ENCODE data around the gene FGF8. TPM values are rescaled to one million over a fixed set of nuclear protein-coding genes. Genes with fewer than 3 reads are reported as not detected.
"Not testable (repeated sequence)": the region's sequence is repeated elsewhere in the genome, so short reads cannot be mapped to it uniquely, and the experiment has no call there.

FGF8 gene
- total RNA-seq, 4 donors from 2014 or later, result not detected

DNA sequence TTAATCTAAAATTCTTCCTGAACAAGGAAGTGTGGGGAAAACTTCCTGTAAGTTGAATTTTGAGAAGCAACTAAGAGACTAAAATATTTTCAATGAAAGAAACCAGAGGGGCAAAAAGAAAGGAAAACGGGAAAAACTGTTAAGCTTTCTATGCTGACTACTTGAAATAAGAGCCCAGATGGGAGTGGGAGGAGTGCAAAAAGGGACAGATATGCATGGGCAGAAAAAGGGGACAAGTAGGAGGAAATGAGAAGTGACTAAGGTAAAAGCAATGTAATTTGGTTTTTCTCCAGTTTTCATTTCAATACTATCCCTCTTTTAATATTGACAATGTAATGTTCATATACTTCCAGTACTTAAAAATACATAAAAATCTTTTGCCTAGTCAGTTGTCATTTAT is 31.2 kb upstream of the FGF8 start:
- Histone ChIP-seq H3K4me3 (no peak overlapping the region), H3K9me3 (no peaks in the 10 kb centered on the region), H3K27me3 (no peaks in the 10 kb centered on the region), H3K27ac (no peak overlapping the region), H3K36me3 (peaks cover 4 to 97% (median 31%) of the 10 kb centered on the region in 3 donors), H3K4me1 (peaks cover 0 to 27% (median 0%) of the 10 kb centered on the region in 4 donors)
- WGBS, 2 donors, result 45 to 53% methylated on average over 1 of the region's 1 CpG
- DNase-seq (ENCODE audit: low spot score in 2 of 2), result no peak
- TF ChIP-seq EP300 (IDR thresholded peaks at IDR 0.05), result no peak
- no peak for TF ChIP-seq POLR2A (IDR thresholded peaks at IDR 0.05)
- TF ChIP-seq, protein P1, sequence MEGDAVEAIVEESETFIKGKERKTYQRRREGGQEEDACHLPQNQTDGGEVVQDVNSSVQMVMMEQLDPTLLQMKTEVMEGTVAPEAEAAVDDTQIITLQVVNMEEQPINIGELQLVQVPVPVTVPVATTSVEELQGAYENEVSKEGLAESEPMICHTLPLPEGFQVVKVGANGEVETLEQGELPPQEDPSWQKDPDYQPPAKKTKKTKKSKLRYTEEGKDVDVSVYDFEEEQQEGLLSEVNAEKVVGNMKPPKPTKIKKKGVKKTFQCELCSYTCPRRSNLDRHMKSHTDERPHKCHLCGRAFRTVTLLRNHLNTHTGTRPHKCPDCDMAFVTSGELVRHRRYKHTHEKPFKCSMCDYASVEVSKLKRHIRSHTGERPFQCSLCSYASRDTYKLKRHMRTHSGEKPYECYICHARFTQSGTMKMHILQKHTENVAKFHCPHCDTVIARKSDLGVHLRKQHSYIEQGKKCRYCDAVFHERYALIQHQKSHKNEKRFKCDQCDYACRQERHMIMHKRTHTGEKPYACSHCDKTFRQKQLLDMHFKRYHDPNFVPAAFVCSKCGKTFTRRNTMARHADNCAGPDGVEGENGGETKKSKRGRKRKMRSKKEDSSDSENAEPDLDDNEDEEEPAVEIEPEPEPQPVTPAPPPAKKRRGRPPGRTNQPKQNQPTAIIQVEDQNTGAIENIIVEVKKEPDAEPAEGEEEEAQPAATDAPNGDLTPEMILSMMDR (IDR thresholded peaks at IDR 0.05), result no peak

DNA sequence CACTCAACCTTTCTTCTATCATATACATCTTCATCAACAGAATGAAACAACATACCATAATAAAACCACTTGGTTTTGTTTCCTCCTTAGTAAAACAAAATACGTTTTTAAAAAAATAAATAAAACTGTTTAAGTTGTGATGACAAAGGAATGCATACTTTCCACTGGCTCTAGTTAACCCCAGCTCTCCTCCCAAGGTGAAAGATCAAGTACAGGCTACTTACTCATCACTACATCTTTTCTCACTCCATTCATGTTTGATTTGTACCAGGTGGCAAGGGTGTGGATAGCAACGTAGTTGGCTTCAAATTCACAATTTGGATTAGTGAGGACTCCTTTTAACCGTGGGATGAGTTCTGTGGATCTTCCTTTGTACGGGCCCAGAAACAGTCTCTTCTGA is 27.6 kb upstream of the FGF8 start:
- 59 to 68% methylated on average over 4 of the region's 4 CpGs for WGBS, 2 donors
- Histone ChIP-seq H3K4me1 (peaks cover 0 to 15% (median 0%) of the 10 kb centered on the region in 4 donors), H3K36me3 (peaks cover 7 to 100% (median 46%) of the 10 kb centered on the region in 3 donors), H3K27ac (no peak overlapping the region), H3K4me3 (no peak overlapping the region), H3K27me3 (no peaks in the 10 kb centered on the region), H3K9me3 (no peaks in the 10 kb centered on the region)
- TF ChIP-seq, protein P1 (IDR thresholded peaks at IDR 0.05), result no peak
- no peak for TF ChIP-seq POLR2A (IDR thresholded peaks at IDR 0.05)
- no peak for TF ChIP-seq EP300 (IDR thresholded peaks at IDR 0.05)
- no peak for DNase-seq (ENCODE audit: low spot score in 2 of 2)

DNA sequence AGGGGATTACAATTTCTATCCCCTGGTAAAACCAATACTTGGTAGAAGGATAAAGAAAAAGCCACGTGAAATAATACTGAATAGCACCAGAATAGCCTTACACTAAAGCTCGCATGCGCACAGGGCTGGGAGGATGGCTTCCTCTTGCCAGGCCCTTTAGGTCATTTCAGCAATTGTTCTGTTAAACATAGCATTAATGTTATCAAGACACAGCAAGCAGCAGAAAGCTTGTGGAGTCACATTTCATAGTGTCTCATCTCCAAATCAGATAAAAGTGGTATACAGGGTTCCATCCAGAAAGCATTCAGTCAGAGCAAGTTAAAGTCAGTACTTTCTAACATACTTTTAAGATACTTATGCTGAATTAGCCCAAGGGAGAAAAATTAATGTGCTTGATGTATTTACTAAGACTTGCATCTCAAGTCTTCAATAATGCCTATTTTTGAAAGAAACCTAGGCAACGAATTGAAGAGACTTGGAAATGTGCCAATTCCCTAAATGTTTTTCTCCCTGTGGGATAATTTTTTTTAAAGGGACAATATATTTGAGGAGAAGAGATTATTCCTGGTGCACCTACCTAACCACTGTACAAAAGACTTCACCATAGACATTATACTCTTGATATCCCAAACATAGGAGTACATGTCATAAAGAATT is 21.6 kb upstream of the FGF8 start:
- no peak overlapping the region for H3K4me3 ChIP-seq
- no peak for TF ChIP-seq POLR2A (IDR thresholded peaks at IDR 0.05)
- TF ChIP-seq, protein P1 (IDR thresholded peaks at IDR 0.05), result no peak
- no peak for DNase-seq (ENCODE audit: low spot score in 2 of 2)
- peaks cover 11 to 100% (median 46%) of the 10 kb centered on the region in 3 donors for H3K36me3 ChIP-seq
- H3K9me3 ChIP-seq, result no peaks in the 10 kb centered on the region
- no peaks in the 10 kb centered on the region for H3K27me3 ChIP-seq
- peaks cover 0 to 10% (median 0%) of the 10 kb centered on the region in 4 donors for H3K4me1 ChIP-seq
- no peak overlapping the region for H3K27ac ChIP-seq
- WGBS, 2 donors, result 73 to 75% methylated on average over 4 of the region's 4 CpGs

DNA sequence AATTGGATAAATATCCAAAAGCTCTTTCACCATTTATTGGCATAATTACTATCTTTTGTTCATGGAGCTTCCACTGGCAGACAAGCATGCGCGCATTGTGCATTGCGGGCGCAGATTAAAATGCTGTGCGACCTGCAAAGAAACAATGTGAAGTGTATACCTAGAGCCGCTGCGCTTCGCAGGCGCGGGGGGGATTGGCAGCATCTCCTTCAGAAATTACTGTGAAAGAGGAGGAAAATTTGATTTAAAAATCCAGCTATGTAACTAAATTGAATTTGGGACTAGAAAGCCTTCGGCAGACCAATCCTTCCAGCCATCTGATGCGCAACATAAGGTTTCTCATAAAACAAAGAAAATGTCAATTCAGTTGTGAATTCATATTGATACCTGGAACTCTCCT is 17.6 kb upstream of the FGF8 start:
- WGBS, 2 donors, result 97% methylated on average over 12 of the region's 12 CpGs
- no peak overlapping the region for H3K27ac ChIP-seq
- H3K9me3 ChIP-seq, result no peaks in the 10 kb centered on the region
- H3K4me3 ChIP-seq, result no peak overlapping the region
- no peaks in the 10 kb centered on the region for H3K27me3 ChIP-seq
- no peak for DNase-seq (ENCODE audit: low spot score in 2 of 2)
- H3K36me3 ChIP-seq, result peaks cover 14 to 100% (median 27%) of the 10 kb centered on the region in 3 donors
- TF ChIP-seq, protein P1 (IDR thresholded peaks at IDR 0.05), result no peak
- no peak for TF ChIP-seq EP300 (IDR thresholded peaks at IDR 0.05)
- TF ChIP-seq POLR2A (IDR thresholded peaks at IDR 0.05), result no peak
- peaks cover 0 to 4% (median 0%) of the 10 kb centered on the region in 4 donors for H3K4me1 ChIP-seq

DNA sequence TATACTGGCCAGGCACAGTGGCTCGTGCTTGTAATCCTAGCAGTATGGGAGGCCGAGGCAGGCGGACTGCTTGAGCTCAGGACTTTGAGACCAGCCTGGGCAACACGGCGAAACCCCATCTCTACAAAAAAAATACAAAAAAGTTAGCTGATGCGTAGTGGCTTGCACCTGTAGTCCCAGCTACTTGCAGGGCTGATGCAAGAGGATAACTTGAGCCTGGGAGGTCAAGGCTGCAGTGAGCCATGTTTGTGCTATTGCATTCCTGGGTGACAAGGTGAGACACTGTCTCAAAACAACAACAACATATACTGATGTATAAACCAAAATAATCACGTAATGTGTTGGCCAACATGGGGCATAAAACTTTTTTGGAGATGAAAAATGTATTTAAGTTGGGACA is 13.8 kb upstream of the FGF8 start:
- no peak for DNase-seq (ENCODE audit: low spot score in 2 of 2)
- TF ChIP-seq POLR2A (IDR thresholded peaks at IDR 0.05) (no peak), EP300 (IDR thresholded peaks at IDR 0.05) (no peak)
- TF ChIP-seq, protein P1 (IDR thresholded peaks at IDR 0.05), result no peak
- H3K36me3 ChIP-seq, result peaks cover 11 to 99% (median 13%) of the 10 kb centered on the region in 3 donors
- peaks cover 0 to 6% (median 0%) of the 10 kb centered on the region in 4 donors for H3K4me1 ChIP-seq
- H3K27me3 ChIP-seq, result no peaks in the 10 kb centered on the region
- H3K9me3 ChIP-seq, result no peaks in the 10 kb centered on the region
- no peak overlapping the region for H3K4me3 ChIP-seq
- H3K27ac ChIP-seq, result no peak overlapping the region
- 92 to 95% methylated on average over 7 of the region's 7 CpGs for WGBS, 2 donors

DNA sequence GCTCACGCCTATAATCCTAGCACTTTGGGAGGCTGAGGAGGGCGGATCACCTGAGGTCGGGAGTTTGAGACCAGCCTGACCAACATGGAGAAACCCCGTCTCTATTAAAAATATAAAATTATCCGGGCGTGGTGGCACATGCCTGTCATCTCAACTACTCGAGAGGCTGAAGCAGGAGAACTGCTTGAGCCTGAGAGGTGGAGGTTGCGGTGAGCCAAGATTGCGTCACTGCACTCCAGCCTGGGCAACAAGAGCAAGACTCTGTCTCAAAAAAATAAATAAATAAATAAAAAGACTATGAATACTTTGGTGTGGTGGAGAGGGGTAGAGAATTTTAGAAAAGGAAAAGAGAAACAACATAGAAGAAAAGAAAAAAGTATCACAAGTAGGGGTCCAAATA is 13.3 kb upstream of the FGF8 start:
- H3K36me3 ChIP-seq, result peaks cover 11 to 98% (median 11%) of the 10 kb centered on the region in 3 donors
- WGBS, 2 donors, result 91 to 94% methylated on average over 9 of the region's 9 CpGs
- not testable (repeated sequence) for H3K9me3 ChIP-seq; H3K27me3 ChIP-seq; H3K27ac ChIP-seq; DNase-seq (ENCODE audit: low spot score in 2 of 2); H3K4me3 ChIP-seq
- peaks cover 0 to 10% (median 0%) of the 10 kb centered on the region in 4 donors for H3K4me1 ChIP-seq

All from tibial nerve (tissue), 4 donors.